HG03025 (cell line): ENCODE data around the gene WBP1.
A peak's percentile ranks its signal among the peaks of the same experiment; 100 is the strongest.
"Not testable (repeated sequence)": the region's sequence is repeated elsewhere in the genome, so short reads cannot be mapped to it uniquely, and the experiment has no call there.

Experiments used
- ATAC-seq: cut with Tn5 transposase; IDR thresholded peaks from one replicate; pipeline ENCODE4 v1.9.1; 2021; ENCODE audit warnings: mild to moderate bottlenecking, moderate library complexity; ENCODE audit not compliant: unreplicated experiment, low FRiP score

Gene WBP1

GRCh38 chr2:74426181-74426758, 32.0 kb upstream of the WBP1 start:
- ATAC-seq: no peak

DNA sequence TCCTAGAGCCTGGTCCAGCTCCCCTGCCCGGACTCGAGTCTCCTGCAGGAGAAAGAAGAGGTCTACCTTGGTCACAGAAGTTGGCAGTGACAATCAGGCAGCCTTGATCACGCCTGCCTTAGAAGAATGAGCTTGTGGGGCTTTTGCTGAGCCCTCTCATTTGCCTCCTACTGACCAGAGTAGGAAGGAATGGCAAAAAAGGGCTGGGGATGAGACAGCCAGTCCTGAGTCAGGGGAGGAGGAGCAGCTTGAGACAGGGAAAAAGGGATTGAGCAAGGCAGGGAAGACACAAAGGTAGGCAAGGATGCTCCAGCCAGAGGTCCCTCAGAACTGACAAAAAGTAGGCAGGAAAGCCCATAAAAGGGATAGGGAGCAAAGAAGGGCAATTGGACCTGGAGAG, 30.7 kb upstream of the WBP1 start:
- ATAC-seq: no peak

GRCh38 chr2:74428675-74429074, 29.6 kb upstream of the WBP1 start:
- ATAC-seq: no peak

- no peak for ATAC-seq
These were observed 28.5 kb upstream of the WBP1 start for GRCh38 chr2:74429487-74430451.

DNA sequence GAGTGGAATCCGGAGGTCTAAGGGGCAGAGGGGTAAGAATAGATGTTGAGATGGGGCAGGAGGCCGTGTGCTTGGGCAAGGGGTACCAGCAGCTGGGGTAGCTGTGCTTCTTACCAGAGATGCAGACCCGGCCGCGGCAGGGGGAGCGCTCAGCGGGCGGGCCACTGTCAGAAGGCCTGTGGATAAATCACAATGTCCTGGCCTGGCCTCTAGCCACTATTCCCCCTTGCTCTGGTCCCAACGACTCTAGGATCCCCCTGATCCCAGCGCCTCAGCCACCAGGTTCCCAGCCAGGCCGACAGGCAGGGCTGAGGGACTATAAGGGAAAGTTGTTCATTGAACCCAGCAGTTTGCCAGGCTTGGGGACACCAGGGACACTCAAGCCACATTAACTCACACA, 27.7 kb upstream of the WBP1 start:
- no peak for ATAC-seq

DNA sequence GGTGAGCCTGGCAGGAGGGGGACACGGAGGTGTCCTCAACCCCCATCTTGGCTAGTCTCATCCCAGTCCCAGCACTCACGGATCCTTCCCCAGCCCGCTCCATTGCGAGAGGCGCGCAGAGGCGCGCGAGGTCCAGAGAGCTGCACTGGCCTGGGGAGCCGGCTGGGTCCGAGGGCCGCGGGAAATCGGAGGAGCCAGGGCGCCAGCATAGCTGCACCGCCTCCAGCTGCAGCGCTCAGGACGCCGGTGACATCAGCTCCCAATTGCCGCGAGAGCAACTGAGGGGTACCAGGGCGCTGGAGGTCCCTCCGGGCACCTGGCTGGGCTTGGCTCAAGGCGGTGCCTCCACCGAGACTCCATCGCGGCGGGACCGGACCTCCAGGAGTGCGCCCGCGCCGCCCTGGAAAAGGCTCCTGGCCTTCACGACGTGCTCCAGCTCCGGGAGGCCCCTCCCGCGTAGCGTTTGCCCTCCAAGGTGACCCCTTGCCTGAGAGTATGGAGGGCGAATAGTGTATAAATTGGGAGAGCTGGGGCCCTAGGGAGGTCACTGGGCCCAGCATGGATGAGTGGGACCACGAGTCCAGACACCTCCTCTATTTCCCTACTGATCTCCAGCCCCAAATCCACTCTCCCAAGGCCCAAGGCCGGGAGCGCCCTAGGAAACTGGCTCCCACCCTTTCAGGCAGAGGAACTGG, 22.0 kb upstream of the WBP1 start:
- no peak for ATAC-seq

DNA sequence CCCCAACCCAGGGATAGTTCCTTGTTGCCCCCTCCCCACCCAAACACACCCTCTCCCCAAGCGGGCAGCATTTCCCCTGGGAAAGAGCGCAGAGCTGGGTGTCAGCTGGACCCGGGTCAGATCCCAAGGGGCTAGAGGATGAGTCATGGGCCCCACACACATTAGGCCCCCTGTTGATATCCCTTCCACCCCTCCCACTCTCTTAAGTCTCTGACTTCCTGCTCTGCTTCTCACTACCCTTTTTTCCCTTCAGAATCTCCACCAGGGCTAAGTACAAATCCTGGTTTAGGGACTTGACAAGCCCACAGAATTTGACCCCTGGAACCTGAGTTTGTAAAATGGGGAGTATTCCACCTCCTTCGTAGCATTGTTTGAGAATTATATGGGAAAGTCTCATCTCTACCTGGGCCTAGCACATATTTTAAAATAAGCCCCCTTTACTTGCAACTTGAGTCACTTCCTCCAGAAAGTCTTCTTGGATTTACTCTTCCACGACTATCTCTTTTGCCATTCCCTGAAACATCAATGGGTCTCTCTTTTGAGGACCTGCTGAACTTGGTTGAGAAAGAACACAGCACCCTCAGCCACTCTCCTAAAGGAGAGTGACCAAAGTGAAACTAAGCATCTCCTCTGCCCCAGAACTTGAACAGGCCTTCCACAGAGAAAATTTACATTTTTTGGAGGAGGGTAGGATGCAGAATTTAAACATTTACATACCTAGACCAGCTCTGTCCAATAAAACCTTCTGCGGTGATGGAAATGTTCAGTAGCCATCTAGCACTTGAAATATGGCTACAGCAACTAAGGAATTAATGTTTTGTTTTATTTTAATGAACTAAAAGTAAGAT, 21.2 kb upstream of the WBP1 start:
- no peak for ATAC-seq

DNA sequence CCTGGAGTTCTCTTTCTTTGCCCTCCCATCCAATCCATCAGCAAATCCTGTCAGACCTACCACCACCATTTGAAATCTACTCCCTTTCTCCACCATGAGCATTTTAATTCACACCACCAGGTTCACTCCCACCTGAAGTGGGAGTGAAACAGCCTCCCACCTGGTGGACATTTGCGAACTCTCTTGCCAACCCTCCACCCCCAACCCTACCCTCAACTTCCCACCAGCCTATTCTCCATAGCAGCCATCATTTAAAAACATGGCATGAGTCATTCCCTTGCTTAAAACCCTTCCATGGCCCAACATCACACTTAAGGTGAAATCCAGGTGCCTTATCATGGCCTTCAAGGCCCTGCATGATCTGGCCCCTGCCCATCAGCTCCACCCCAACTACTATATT, 20.0 kb upstream of the WBP1 start:
- ATAC-seq: no peak

- no peak for ATAC-seq
These were observed 18.9 kb upstream of the WBP1 start for GRCh38 chr2:74439373-74439772.

GRCh38 chr2:74439803-74440377, 18.3 kb upstream of the WBP1 start:
- no peak for ATAC-seq

DNA sequence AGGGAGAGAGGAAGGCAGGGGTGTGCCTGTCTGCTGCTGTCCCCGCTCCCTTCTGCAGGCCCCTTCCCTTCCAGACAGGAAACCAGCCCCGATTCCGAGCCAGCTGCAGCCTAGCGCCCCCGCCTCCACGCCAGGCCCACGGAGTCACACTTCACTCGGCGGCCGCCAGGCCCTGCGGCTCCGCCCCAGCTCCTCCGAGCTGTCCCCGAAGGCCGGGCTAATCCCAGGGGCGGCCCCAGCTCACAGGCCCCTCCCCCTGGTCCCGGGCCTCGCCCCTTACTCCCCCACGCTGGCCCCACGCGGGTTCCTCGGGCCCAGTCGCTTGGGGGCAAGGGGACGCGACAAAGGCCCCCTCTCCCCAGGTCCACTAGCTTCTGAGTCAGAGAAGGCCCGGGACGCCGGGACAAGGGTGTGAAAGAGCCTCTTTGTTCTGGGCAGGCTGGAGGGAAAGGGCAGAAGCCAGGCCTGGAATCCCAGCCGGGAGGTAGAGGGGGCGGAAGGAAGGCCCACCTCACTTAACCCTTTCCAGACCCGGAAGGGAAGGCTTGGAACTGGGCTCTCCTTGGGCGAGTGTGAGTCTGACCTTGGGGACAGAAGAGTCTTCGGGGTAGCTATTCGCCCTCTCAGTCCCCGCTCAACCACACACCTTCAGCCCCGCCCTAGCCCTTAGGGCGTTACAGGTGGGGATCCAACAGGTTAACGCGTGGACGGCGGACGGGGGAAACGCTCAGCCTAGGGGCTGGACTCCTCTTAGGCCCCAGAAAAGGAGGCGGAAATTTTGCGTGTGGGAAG, 17.7 kb upstream of the WBP1 start:
- ATAC-seq: peak; percentile 73

GRCh38 chr2:74441170-74441689, 17.0 kb upstream of the WBP1 start:
- ATAC-seq: no peak

DNA sequence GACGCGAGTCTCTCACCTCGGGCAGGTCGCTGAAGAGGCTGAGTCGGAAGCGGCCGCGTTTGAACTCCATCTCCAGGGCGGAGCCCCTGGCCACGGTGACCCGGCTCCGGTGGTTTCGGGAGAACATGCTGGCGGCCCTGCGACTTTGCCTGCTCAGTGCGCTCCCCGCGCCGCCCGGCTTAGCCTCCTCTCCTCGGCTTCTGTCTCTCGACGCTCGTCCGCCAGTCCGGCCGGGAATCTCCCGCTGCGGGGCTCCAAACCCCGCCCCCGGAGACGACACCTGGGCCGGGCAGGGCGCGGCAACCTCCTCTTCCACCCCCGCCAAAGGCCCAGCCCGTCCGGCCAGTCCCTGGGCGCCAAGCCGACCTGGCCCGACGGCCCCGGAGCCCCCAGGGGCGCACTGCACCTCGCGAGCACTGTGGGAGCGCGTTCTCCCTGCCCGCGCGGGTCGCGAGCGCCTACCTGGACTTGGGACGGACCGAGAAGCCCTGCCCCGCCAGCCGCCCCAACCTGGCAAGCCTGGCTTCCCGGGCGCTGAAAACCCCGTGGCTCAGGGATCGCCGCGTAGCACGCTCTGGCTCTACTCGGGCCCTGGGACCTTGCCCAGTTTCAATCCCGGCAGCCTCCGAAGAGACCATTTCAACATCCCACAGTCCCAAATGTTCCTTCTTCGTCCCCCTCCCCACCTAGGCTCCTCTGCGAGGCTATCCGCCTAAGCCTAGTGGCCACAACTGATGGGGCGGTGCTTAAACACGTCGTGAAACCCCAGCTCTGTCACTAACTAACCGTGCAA, 16.4 kb upstream of the WBP1 start, which contains the start of gene RTKN:
Gene RTKN (minus strand): TSS at position 248 of the 793 bp plus-strand sequence. CDS start 121 bp downstream, at position 127.
- ATAC-seq: no peak

GRCh38 chr2:74442483-74443297, 15.5 kb upstream of the WBP1 start:
- ATAC-seq: not testable (repeated sequence)

- no peak for ATAC-seq
These were observed 13.5 kb upstream of the WBP1 start for GRCh38 chr2:74444498-74445318.

- ATAC-seq: no peak
These were observed 10.8 kb upstream of the WBP1 start for GRCh38 chr2:74447230-74447999.
